ENCODE data around the gene LCN10. TPM values are rescaled to one million over a fixed set of nuclear protein-coding genes. Genes with fewer than 3 reads are reported as not detected.

The LCN10 gene
- total RNA-seq, 4 donors from 2014 or later: 0.61 to 5.7 (median 1.7) TPM; not detected in 1

DNA sequence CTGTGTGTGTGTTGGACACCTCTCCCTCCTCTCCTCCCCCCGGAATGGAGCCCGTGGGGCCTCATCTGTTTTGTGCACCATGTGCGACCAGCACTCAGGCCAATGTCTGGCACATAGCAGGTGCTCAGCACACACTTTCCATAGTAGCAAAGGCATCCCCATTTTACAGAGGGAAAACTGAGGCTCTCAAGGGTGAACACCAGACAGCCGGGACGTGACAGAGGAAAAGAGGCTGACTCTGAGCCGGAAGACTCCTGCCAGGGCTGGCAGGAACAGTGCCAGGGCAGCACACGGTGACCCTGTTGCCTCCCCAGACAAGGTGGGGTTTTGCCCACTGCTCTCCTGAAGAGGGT lies 53.7 kb downstream of the LCN10 start:
- WGBS, 2 donors: 75 to 80% methylated on average over 7 of the region's 7 CpGs
- H3K4me3 ChIP-seq (ENCODE audit: low read depth, poor library complexity, severe bottlenecking): no peak overlapping the region
- TF ChIP-seq, protein P1, sequence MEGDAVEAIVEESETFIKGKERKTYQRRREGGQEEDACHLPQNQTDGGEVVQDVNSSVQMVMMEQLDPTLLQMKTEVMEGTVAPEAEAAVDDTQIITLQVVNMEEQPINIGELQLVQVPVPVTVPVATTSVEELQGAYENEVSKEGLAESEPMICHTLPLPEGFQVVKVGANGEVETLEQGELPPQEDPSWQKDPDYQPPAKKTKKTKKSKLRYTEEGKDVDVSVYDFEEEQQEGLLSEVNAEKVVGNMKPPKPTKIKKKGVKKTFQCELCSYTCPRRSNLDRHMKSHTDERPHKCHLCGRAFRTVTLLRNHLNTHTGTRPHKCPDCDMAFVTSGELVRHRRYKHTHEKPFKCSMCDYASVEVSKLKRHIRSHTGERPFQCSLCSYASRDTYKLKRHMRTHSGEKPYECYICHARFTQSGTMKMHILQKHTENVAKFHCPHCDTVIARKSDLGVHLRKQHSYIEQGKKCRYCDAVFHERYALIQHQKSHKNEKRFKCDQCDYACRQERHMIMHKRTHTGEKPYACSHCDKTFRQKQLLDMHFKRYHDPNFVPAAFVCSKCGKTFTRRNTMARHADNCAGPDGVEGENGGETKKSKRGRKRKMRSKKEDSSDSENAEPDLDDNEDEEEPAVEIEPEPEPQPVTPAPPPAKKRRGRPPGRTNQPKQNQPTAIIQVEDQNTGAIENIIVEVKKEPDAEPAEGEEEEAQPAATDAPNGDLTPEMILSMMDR (IDR thresholded peaks at IDR 0.05): no peak
- no peak for TF ChIP-seq POLR2A (IDR thresholded peaks at IDR 0.05)
- intact Hi-C loops (cut with DNase I; ENCODE audit: low total_unique reads): no loop called here
- no peak for DNase-seq (ENCODE audit: low spot score in 2 of 2)

DNA sequence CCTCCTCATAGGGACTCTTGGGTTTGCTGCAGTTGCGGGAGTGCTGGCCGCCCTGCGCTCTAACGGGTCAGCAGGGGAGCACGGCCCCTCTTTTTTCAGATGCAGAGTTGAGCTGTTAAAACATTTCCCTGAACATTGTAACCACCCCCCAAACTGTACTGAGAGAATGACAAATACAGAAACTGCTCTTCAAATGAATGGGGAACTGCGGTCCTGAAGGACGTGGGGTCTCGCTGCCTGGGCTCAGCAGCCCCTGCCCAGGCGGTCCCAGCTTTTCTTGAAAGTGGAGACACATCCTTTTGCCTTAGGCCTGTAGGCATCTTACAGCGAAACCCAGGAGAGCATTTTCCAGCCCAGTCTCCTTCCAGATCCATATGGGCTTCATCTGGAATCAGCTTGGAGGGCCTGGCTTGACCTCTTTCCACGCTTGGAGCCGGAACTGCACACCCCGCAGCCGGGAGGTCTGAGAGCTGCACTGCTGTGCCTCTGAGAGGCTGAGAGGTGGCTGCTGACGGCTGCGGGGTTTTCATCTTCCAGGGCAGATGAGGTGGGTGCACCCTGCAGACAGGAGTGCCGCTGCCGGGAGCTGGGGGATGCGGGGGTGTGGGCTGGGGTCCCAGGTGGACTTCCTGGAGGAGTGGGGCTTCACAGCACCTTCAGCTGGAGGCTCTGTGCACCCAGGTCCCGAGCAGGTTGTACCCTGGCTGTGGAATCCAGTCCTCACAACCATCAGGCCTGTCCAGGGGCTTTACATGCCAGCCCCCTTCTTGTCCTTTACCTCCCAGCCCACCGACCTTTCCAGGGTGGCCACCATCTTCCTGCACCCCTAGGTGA lies 54.2 kb downstream of the LCN10 start:
- intact Hi-C loops (cut with DNase I; ENCODE audit: low total_unique reads): no loop called here
- TF ChIP-seq, protein P1 (IDR thresholded peaks at IDR 0.05): no peak
- TF ChIP-seq POLR2A (IDR thresholded peaks at IDR 0.05): no peak
- 51 to 63% methylated on average over 19 to 21 of the region's 21 CpGs for WGBS, 2 donors
- H3K4me3 ChIP-seq (ENCODE audit: low read depth, poor library complexity, severe bottlenecking): no peak overlapping the region
- no peak for DNase-seq (ENCODE audit: low spot score in 2 of 2)

Small RNA genes lying within 50 kb of the gene (microRNA-seq; reads per million reads assigned to microRNA genes)
- 0 reads per million in 2 donors for gene MIR6722 (ENCODE audit: borderline number of aligned reads in 1 of 2, borderline replicate concordance in 2 of 2)

Other genes with a start within 250 kb of the LCN10 start
- gene NOTCH1, start 196.9 kb downstream of the LCN10 start, total RNA-seq: 10 to 100 TPM; 79.7 to 95.3 (median 82.8) TPM
- gene EGFL7, start 80.0 kb downstream of the LCN10 start, total RNA-seq: 10 to 100 TPM; 27.8 to 62.2 (median 46.2) TPM
- gene AGPAT2, start 55.5 kb downstream of the LCN10 start, total RNA-seq: 10 to 100 TPM; 52.4 to 77.7 (median 63.5) TPM
- gene DIPK1B, start 30.4 kb downstream of the LCN10 start, total RNA-seq: 10 to 100 TPM in 2 of 4 donors, 1 to 10 TPM in 2; 7.1 to 13.5 (median 9.5) TPM
- 1 to 10 TPM in 2 of 4 donors, not detected in 2; 6.3 to 7.3 TPM for gene LCN6, start 5.6 kb upstream of the LCN10 start, total RNA-seq
- not detected for gene LCN8, start 15.3 kb upstream of the LCN10 start, total RNA-seq
- gene LCN15, start 21.6 kb upstream of the LCN10 start, total RNA-seq: not detected
- 100 to 1,000 TPM in 2 of 4 donors, 10 to 100 TPM in 2; 67.7 to 120 (median 91.3) TPM for gene TMEM141, start 48.4 kb upstream of the LCN10 start, total RNA-seq
- gene CCDC183, start 53.4 kb upstream of the LCN10 start, total RNA-seq: 1 to 10 TPM in 3 of 4 donors, under 1 TPM in 1; 0.37 to 9.1 (median 2.0) TPM
- gene RABL6, start 65.0 kb upstream of the LCN10 start, total RNA-seq: 10 to 100 TPM; 47.8 to 75.1 (median 55.5) TPM
- gene AJM1, start 99.5 kb upstream of the LCN10 start, total RNA-seq: 1 to 10 TPM; 1.4 to 2.9 (median 1.6) TPM
- 10 to 100 TPM; 22.0 to 60.4 (median 48.7) TPM for gene PHPT1, start 106.5 kb upstream of the LCN10 start, total RNA-seq
- gene MAMDC4, start 109.4 kb upstream of the LCN10 start, total RNA-seq: 1 to 10 TPM in 3 of 4 donors, under 1 TPM in 1; 0.89 to 1.4 (median 1.4) TPM
- gene EDF1, start 123.4 kb upstream of the LCN10 start, total RNA-seq: 100 to 1,000 TPM; 354 to 399 (median 376) TPM
- gene TRAF2, start 143.6 kb upstream of the LCN10 start, total RNA-seq: 10 to 100 TPM; 13.2 to 16.7 (median 15.8) TPM
- 100 to 1,000 TPM; 145 to 182 (median 154) TPM for gene FBXW5, start 201.8 kb upstream of the LCN10 start, total RNA-seq
- gene C8G, start 202.3 kb upstream of the LCN10 start, total RNA-seq: not detected
- not detected for gene LCN12, start 209.3 kb upstream of the LCN10 start, total RNA-seq
- 10 to 100 TPM in 3 of 4 donors, 1 to 10 TPM in 1; 9.7 to 75.3 (median 14.8) TPM for gene PTGDS, start 234.6 kb upstream of the LCN10 start, total RNA-seq
- under 1 TPM in 2 of 4 donors, not detected in 2; 0.36 to 0.37 TPM for gene LCNL1, start 240.1 kb upstream of the LCN10 start, total RNA-seq
- gene PAXX, start 249.5 kb upstream of the LCN10 start, total RNA-seq: 10 to 100 TPM; 38.7 to 75.8 (median 58.2) TPM

Data from lower leg skin (tissue), 4 donors.